GM19025 (cell line): ENCODE results near the gene SARS2.
"Not testable (repeated sequence)": the region's sequence is repeated elsewhere in the genome, so short reads cannot be mapped to it uniquely, and the experiment has no call there.

Experiments used
- ATAC-seq: cut with Tn5 transposase; IDR thresholded peaks from one replicate; pipeline ENCODE4 v1.9.1; 2021; ENCODE audit warnings: mild to moderate bottlenecking, low read depth, moderate library complexity; ENCODE audit not compliant: unreplicated experiment

SARS2 gene

DNA sequence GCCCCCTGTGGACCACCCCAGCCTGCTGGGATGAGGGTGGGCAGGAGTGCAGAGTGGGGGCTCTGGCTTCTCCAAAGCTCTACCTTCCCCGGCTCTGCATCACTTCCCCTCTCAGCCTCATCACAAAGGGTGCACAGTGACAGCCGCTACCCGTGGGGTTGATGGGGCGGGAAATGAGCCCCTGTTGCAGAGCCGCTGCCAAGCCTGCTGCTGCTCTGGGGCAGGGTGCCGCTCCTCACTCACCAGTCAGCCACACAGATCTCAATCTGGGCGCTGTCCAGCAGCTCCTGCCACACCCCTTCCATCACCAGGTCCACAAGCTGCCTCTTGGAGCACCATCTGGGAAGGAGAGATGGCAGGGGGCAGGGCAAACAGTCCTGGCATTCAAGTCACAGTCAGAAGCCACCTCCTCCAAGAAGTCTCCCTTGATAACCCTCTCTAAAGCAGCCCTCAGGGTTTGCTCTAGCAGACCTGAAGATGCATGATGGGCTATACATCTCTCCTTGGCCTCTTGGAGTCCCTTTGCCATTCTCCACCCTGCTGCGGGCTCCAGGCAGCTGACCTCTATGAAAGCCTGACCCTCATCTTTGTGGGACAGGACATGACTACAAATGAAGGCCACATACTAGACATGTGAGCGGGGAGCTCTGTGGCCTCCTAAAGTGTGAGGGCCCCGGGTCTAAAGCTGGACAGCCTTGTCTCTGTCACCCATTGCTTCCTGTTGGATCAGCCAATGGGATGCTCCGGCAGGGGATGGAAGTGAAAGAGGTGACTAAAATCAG lies 15.9 kb upstream of the SARS2 start:
- ATAC-seq = no peak

DNA sequence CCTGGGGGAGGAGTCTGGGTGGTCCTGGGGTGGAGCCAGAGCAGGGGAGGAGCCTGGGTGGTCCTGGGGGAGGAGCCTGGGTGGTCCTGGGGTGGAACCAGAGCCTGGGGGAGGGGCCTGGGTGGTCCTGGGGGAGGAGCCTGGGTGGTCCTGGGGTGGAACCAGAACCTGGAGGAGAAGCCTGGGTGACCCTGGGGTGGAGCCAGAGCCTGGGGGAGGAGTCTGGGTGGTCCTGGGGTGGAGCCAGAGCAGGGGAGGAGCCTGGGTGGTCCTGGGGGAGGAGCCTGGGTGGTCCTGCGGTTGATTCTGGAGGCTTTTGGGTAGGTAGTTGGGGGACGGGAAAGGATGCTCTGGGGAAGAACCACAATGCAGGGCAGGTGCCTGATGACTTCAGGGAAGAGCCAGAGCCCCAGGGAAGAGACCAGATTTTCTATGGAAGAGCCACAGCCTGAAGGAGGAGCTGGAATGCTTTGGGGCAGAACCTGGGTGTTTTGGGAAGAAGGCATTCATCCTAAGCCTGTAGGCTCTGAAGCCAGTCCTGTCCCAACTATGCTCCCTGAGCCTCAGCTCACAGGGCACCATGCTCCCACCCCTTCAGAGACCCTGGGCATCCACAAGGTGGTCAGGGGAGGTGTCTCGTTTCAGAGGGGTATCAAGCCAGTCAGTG lies 15.1 kb upstream of the SARS2 start:
- no peak for ATAC-seq

DNA sequence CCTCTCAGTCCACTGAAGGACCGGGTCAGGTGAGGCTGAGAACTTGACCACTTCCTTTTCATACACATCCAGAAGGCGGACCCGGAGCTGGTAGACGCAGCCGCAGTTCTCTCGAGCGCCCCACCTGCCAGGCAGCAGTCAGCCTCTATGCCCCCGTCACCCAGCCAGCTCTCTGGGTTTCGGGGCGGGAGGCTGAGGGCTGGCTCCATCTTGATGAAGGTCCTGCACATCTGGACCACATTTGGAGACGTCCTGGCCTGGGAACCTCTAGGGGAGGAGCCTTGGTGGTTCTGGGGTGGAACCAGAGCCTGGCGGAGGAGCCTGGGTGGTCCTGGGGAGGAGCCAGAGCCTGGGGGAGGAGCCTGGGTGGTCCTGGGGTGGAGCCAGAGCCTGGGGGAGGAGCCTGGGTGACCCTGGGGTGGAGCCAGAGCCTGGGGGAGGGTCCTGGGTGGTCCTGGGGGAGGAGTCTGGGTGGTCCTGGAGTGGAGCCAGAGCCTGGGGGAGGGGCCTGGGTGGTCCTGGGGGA lies 14.5 kb upstream of the SARS2 start:
- ATAC-seq = no peak

DNA sequence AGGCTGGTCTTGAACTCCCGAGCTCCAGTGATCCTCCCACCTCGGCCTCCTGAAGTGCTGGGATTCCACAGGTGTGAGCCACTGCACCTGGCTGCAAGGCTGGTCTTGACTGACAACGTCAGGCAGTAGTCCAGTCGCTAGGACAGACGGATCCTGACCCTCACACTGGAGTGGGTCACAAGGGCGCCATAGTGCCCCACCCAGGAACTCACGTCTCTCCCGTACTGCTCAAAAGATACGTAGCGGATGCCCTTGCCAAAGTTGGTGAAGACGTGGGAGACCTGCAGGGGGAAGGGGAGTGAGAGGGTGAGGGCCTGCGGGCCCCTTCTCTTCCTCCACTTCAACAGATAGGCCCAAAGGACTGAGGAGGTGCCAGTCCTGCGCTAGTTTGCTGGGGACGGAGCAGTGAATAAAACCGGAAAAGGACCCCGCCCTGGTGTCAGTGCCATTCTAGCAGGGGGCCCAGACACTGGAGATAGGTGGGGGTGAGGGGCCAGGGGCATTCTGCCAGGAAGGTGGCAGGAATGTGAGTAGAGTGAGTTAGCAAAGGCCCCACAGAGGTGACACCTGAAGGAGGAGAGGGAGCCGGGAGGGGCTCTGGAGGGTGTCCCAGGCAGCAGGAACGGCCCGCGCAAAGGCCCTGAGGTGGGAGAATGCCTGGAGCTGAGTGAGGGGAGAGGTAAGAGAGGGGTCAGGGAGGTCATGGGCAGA lies 12.1 kb upstream of the SARS2 start:
- no peak for ATAC-seq

DNA sequence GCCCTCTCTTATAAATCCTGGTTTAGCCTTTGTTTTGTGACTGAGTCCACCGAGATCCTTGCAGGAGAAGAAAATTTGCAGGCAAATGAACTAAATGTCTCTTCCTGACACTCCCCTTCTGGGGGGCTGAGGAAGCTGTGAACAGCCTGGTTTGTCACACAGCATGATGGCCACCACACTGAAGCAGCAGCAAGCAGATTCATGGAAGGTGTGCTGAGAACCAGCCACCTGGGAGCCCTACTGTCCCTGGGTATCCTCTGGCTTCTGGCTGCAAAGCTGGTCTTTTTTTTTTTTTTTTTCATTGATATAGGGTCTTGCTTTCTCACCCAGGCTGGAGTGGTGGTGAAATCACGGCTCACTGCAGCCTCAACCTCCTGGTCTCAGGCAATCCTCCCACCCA lies 11.4 kb upstream of the SARS2 start:
- ATAC-seq = no peak

DNA sequence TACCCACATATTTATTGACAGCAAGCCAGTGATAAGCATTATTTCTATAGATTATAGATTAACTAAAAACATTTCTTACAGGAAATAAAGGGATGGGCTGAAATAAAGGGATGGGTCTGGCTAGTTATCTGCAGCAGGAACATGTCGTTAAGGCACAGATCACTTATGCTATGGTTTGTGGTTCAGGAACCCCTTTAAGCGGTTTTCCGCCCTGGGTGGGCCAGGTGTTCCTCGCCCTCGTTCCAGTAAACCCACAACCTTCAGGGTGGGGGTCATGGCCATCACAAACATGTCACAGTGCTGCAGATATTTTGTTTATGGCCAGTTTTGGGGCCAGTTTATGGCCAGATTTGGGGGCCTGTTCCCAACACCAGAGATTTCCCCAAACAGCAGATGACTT lies 10.9 kb upstream of the SARS2 start:
- ATAC-seq = not testable (repeated sequence)

DNA sequence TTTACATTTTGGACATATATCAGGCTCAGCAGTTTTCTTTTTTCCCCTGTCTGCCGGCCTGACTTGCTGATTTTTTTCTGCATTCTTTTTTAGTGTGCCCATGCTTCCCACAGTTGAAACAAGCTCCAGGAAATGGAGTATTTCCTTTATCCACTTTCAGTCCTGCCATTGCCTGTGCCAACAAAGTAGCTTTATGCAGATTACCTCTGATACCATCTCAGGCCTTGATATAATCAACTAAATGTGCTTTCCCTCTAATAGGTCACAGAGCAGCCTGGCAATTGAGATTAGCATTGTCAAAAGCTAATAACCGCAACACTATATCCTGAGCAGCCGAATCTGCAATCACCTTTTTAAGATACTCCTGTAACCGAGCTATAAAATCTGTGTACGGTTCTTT lies 9.4 kb upstream of the SARS2 start:
- ATAC-seq = no peak

DNA sequence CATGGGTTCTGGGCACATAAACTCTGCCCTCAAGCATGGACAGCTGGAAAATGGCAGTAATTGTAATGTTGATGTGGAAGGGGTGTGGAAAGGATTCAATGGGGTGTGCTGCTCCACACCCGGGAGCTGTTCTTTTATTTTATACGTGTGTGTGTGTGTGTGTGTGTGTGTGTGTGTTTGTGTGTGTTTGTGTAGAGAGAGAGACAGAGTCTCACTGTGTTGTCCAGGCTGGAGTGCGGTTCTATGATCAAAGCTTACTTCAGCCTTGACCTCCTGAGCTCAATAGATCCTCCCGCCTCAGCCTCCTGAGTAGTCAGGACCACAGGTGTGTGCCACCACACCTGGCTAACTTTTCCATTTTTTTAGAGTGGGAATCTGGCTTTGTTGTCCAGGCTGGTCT lies 3.0 kb upstream of the SARS2 start:
- no peak for ATAC-seq

DNA sequence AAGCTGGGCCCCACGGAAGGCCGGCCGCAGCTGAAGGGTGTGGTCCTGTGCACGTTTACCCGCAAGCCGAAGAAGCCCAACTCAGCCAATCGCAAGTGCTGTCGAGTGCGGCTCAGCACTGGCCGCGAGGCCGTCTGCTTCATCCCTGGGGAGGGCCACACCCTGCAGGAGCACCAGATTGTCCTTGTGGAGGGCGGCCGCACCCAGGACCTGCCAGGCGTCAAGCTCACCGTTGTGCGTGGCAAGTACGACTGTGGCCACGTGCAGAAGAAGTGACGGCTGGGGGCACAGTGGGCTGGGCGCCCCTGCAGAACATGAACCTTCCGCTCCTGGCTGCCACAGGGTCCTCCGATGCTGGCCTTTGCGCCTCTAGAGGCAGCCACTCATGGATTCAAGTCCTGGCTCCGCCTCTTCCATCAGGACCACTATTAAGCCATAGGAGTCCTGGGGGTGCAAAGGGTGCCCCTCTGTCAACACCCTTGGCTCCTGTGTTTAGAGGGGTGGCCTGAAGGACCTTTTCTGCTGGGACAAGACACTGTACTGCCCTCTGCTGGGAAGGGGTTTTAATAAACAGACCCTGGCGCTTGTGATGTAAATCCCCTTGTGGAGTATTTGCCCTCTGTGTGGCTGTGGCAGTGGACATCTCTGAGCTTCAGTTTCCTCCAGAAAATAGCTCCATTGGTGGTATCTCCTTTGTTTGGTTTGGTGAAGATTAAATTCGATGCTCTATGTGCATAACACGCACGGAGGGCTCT lies 2.0 kb upstream of the SARS2 start:
- no peak for ATAC-seq

DNA sequence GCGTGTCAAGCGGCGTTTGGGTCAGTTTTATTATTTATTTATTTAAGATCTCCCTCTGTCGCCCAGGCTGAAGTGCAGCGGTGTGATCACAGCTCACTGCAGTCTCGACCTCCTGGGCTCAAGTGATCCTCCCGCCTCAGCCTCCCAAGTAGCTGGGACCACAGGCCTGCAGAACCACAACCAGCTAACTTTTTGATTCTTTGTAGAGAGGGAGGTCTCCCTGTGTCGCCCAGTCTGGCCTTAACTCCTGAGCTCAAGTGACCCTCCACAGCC lies 894 bp upstream of the SARS2 start:
- ATAC-seq = no peak

DNA sequence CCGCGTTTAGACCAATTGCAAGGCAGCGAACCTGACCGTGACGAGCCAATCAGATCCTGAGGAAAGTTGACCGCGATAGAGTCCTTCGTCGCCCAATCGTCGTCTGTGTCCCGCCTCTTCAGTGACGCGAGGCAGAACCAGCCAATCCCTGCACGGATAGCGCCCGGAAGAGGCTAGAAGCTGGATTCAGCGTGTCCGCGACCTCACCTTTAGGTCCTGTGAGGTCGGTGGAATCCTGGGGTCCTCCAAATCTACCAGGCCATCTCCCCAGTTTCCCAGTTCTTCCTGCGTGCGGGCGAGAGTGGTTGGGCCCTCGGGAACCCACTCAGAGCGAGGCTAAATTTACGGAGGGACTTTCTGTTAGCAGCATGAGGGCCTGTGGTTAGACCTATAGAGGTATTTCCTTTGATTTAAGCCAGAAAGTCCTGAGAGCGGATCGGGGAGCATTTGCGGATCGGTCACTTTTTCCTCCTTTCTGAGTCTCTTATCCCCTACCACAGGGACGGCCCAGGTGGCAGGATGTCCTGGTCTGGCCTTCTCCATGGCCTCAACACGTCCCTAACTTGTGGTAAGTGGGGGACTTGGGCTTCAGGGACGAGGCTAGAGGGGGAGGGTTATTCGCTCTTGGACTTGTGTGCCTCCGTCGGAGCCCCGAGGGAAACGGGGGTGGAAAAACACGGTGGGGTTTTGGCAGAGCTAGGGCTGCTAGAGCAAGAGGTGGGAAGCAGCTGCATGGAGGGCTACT lies 385 bp upstream of the SARS2 start, which contains the start of gene MRPS12:
TSS of gene MRPS12 (plus strand) at position 169 of the 745 bp plus-strand sequence. CDS start at position 520, 351 bp downstream.
- ATAC-seq = peak; percentile 93

DNA sequence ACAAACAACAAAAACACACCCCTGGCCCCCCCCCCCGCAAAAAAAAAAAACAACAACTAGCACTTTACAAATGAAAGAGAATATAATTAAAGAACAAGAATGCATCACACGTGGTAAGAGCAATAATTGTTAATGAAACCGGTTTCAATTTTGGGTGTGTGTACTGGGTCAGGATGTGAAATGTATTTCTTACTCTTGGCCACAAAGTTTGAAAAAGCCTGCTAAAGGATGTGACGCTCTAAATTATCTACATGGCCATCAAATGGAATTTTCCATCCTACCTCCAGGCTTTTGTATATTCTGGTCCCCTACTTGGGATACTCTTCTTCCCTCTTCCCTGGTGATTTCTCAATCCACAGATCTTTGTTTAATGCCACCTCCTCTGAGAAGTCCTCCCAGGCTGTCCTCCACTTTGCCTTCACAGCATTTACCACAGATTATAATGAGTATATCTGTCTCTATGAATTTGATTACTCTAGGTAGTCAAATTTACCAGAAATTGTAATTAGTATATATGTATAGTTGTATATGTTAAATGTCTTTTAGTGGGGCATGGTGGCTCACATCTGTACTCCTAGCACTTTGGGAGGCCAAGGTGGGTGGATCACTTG lies 2.1 kb downstream of the SARS2 start:
- no peak for ATAC-seq

DNA sequence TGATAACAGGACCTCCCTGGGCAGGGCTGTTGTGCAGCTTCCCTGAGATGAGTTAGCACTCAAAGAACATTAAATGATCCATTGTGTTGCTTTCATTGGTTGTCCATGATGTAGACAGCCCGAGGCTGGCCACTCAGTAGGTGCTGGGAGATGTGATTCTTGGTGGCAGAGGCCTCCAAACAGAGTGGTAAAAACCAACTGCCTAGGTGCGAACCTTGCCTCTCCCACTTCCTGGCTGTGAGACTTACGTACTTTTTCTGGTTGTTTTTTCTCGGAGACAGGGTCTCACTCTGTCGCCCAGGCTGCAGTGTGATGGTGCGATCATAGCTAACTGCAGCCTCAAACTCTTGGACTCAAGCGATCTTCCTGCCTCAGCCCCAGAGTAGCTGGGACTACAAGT lies 6.2 kb downstream of the SARS2 start:
- no peak for ATAC-seq

DNA sequence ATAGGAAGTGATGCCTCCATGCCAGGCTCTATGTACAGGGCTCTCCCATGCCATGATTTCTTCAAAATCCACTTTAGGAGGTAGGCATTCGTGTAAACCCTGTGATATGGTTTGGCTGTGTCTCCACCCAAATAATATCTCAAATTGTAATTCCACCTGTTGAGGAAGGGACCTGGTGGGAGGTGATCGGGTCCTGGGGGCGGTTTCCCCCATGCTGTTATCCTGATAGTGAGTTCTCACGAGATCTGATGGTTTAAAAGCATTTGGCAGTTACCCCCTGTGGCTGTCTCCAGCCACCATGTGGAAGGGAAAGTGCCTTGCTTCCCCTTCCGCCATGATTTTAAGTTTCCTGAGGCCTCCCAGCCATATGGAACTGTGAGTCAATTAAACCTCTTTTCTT lies 8.1 kb downstream of the SARS2 start:
- no peak for ATAC-seq

DNA sequence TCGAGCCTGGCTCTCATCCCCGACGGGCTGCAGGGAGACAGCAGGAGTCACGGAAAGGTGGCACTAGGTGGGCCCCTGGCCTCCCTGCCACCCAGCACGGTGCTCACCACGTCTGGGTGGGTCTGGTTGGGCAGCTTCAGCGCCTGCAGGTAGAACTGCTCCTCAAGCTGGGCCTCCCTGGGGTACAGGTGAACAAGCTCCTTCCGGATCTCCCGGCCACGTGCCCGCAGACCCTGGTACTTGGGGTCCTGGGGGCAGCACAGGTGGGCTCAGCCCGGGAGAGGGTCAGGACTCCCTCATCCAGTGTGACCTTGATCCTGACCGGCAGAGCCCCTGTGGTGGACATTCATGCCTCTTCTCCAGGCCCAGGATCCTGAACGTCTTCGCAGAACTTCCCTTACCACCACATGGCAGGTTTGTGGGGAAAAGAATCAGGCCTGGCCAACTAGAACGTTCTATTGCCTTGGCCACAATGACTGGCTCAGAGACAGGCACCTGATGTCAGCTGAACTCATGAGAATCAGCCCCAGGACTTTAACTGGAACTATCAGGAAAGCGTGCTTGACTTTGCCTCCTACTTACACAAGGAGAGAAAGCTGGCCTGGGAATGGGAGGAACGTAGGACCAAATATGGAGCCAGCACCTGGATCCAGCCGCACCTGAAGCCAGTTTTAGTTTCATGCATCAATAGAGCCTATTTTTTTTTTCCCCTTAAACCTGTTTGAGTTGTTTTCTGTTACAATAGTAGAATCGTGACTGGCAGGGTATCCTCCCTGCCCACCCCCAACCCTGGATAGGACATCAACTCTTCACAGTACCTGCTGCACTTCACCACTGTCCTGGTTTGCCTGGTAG lies 8.9 kb downstream of the SARS2 start:
- ATAC-seq = no peak

DNA sequence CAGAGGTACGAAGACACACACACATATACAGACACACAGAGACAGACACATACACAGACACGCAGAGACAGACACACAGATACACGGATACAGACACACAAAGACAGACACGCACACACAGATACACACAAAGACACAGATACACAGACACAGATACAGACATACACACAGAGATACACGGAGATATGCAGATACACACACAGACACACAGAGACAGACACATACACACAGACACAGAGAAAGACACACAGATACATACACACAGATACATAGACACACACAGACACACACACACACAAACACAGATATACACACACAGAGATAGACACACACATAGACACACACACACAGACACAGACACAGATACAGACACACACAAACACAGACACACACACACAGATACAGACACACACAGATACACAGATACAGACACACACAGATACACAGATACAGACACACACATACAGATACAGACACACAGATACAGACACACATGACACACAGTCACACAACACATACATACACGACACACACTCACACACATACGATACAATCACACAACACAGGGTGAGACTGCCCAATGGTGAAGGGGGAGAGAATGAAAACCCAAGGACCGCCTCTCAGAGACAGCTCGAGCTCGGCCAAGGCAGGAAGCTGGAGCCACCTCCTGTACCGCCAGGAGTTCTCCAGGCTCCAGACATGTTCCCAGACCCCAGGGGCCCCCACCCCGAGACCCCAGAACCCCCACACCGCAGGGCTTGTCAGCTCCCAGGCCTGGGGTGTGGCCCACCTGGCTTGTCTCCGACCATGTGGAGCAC lies 9.8 kb downstream of the SARS2 start:
- no peak for ATAC-seq

DNA sequence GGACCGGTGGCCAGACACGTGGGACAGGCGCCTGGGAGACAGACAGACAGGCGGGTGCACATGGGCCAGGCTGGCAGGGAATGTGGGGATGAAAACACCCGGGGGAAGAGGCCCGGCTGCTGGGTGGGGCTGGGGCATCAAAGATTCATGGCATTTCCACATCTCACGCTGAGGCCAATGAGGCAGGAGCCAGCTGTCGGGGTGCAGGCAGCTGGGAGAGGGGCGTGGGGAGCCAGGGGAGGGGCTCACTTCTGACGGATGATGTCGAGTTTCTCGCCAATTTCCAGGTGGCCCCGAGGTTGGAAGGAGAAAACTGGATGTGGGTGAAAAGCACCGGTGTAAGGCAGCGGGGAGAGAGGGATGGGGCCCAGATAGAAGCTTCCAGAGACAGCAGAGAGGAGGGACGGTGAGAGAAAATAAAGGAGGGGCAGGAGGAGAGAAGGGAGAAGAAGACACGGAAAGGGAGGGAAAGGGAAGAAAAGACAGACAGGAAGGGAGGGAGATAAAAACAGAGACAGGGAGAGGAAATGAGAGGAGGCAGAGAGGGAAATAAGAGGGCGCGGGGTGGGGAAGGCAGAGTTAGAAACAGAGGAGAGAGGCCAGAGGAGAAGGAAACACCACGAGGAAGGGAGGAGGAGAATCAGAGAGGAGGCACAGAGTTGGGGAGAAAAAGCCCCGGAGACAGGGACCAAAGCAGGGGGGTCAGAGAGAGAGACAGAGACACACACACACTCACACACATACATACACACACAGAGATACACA lies 10.5 kb downstream of the SARS2 start:
- no peak for ATAC-seq
